DND-41 (cell line): ENCODE data around the gene DCTN2.

ENCODE experiments used
- ATAC-seq: fragments of 200-7000 bp; cut with Tn5 transposase; 3 replicates; pipeline ENCODE4 v1.9.1; 2021; ENCODE audit warnings: low read depth; ENCODE audit not compliant: insufficient read depth
- DNase-seq: peaks from one replicate; pipeline ENCODE4 v3.0.0-alpha.2; 2020
- H2AFZ ChIP-seq: 2 replicates; pipeline ENCODE4 v1.6.0; 2012; ENCODE audit warnings: low read depth, low read length
- H3K27ac ChIP-seq: 2 replicates; pipeline ENCODE4 v1.5.1; 2012; ENCODE audit warnings: low read length, inconsistent platforms
- H3K27me3 ChIP-seq: fragments of 200-600 bp; sonication (generic); 2 replicates; pipeline ENCODE4 v1.6.0; 2012; ENCODE audit warnings: low read length, mild to moderate bottlenecking, inconsistent platforms; ENCODE audit not compliant: insufficient read depth, poor library complexity
- H3K36me3 ChIP-seq: 2 replicates; pipeline ENCODE4 v1.5.1; 2012; ENCODE audit warnings: low read length, inconsistent platforms; ENCODE audit not compliant: insufficient read depth
- H3K4me1 ChIP-seq: 2 replicates; pipeline ENCODE4 v1.5.1; 2012; ENCODE audit warnings: mild to moderate bottlenecking, low read length; ENCODE audit not compliant: insufficient read depth
- H3K4me2 ChIP-seq: 2 replicates; pipeline ENCODE4 v1.6.0; 2012; ENCODE audit warnings: mild to moderate bottlenecking, moderate library complexity, low read length, inconsistent platforms; ENCODE audit not compliant: insufficient read depth
- H3K4me3 ChIP-seq, 2 experiments: fragments of 200-600 bp in 1 of 2; shearing (Covaris generic) in 1 of 2; 2 replicates each; pipeline ENCODE4 v1.5.1; 2012 to 2016; ENCODE audit warnings: inconsistent platforms in 2 of 2, low read length in 2 of 2, mild to moderate bottlenecking in 2 of 2, low read depth in 1 of 2, moderate library complexity in 1 of 2
- H3K79me2 ChIP-seq: 2 replicates; pipeline ENCODE4 v1.6.0; 2012; ENCODE audit warnings: low read length, inconsistent platforms; ENCODE audit not compliant: insufficient read depth
- H3K9ac ChIP-seq: 2 replicates; pipeline ENCODE4 v1.6.0; 2012; ENCODE audit warnings: low read depth, mild to moderate bottlenecking, inconsistent platforms, low read length, moderate library complexity
- H3K9me3 ChIP-seq: 2 replicates; pipeline ENCODE4 v1.5.1; 2012; ENCODE audit warnings: low read length, moderate library complexity, mild to moderate bottlenecking, inconsistent platforms; ENCODE audit not compliant: insufficient read depth, severe bottlenecking
- H4K20me1 ChIP-seq: 2 replicates; pipeline ENCODE4 v1.6.0; 2012; ENCODE audit warnings: low read length; ENCODE audit not compliant: insufficient read depth
- CTCF ChIP-seq: IDR thresholded peaks from 2 replicates; pipeline ENCODE4 v1.5.1; 2012; ENCODE audit warnings: borderline replicate concordance, low read length, moderate library complexity, mild to moderate bottlenecking; ENCODE audit not compliant: poor library complexity, severe bottlenecking; ENCODE audit errors: extremely low read depth
- EZH2 ChIP-seq: IDR thresholded peaks from 3 replicates; pipeline ENCODE4 v1.6.1; 2012; ENCODE audit warnings: borderline replicate concordance, low read depth, mild to moderate bottlenecking, moderate library complexity, low read length, inconsistent platforms; ENCODE audit not compliant: severe bottlenecking

DCTN2 gene

DNA sequence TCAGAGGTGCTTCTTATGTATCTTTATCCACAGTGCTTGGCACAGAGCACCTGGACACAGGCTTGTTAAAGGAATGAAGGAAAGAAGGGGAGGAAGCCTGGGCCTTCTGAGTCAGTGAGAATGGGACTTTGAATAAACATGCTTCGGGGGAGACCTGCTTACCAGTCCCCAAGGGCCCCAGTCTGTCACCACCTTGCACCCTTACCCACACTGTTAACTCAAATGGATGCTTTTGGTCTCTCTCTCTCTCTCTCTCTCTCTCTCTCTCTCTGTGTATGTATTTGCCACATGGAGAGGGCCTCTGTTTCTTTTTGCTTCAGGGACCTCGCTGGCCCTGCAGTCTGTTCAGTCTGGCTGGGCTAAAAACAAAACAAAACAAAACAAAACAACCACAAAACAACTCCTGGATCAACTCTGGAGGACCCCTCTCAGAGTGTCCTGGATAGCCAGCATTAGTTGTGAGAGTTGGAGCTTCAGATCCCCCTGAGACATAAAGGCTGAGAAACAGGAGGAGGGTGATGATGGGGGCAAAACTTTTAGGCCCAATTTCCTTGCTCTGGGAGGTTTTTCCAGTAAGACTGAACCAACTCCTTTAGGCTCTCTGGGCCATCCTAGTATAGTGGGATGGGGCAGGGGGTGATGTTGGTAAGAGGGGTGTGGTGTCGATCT is 4.8 kb upstream of the DCTN2 start:
- ATAC-seq (no peak), DNase-seq (no peak)
- Histone ChIP-seq H4K20me1 (no peaks in the 10 kb centered on the region), H3K27ac (no peak overlapping the region), H3K9me3 (no peaks in the 10 kb centered on the region), H3K4me1 (peaks cover 7% of the 10 kb centered on the region), H3K27me3 (peaks cover 31% of the 10 kb centered on the region), H3K4me3 (no peak overlapping the region), H2AFZ (peak overlapping the region; percentile 11; the same call in 1 of the 2 replicates), H3K36me3 (peaks cover 1% of the 10 kb centered on the region; the same call in 1 of the 2 replicates), H3K4me2 (no peak overlapping the region), H3K79me2 (peaks cover 2% of the 10 kb centered on the region), H3K9ac (no peak overlapping the region)
- TF ChIP-seq EZH2 (no peak), CTCF (no peak)

DNA sequence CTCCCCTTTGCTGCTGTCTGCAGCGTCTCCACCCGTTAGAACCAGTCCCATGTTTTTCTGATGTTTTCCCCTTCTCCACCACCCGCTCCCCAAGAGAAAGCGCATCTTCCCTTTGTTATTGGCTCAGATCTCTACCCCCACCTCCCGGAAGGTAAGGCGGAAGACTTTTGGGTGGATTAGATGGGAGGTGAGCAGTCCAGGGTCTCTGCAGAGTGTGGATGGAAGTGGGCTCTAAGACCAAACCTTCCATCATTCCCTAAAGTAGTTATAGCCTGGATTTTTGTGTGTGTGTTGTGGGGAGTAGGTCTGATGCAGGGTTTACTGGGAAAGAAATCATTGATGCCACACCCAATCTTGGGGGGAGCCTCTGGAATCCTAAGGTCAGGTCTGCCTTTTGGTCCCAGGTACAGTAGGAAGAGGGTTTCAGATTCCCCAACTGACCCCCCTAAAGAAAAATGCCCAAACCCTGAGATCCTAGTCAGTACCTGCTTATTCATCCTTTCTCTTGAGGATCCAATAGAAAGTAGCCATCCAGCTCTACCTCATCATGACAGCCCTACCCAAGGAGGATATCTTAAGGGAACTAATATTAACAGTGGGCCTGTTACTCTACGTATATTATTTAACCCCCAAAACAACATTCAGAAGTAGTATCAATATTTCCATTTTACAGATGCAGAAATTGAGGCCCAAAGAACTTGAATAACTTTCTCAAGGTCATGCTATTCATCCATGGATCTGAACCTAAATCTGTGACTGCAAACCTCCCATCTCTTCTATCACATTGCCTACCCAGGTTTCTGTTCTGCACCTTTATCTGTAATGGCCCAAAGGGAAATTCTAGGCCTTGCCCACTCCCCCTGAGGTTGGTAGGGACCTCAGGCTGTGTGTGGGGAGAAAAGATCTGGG is 3.9 kb upstream of the DCTN2 start:
- Histone ChIP-seq H3K9me3 (no peaks in the 10 kb centered on the region), H3K27me3 (peaks cover 31% of the 10 kb centered on the region), H3K79me2 (peaks cover 11% of the 10 kb centered on the region), H4K20me1 (peaks cover 6% of the 10 kb centered on the region; the same call in 1 of the 2 replicates), H3K4me2 (no peak overlapping the region), H3K27ac (no peak overlapping the region), H3K36me3 (peaks cover 5% of the 10 kb centered on the region; the same call in 1 of the 2 replicates), H3K9ac (no peak overlapping the region), H3K4me3 (no peak overlapping the region), H3K4me1 (peaks cover 13% of the 10 kb centered on the region), H2AFZ (no peak overlapping the region)
- DNase-seq, result no peak
- TF ChIP-seq CTCF (no peak), EZH2 (no peak)
- ATAC-seq, result no peak

DNA sequence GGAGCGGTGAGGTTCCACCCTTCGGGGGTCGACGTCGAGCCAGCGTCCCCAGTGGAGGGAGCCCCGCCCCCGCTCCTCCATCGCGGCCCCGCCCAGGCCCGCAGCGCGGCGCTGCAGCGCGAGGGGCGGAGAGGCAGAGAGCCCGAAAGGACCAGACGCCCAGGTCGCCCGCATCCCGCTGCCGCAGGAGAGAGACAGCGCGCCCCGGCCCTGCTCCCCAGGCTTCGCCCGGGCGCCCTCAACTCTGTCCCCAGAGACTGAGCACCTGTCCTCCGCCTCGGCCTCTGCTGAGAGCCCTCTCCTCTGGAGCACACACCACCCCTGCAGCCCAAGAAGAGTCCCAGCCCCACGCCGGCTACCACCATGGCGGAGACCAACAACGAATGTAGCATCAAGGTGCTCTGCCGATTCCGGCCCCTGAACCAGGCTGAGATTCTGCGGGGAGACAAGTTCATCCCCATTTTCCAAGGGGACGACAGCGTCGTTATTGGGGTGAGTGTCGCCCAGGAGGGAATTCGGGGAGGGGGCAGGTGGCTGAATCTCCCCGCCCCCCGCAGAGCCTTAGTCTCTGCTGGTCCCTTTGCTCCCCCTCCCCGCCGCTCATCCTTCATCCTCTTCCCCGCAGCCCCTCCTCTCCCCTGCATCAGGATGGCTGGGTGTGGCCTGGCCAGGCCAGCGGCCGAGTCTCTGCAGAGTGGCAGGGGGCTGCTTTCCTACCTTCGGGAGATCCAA is 3.1 kb upstream of the DCTN2 start, which contains the start of gene KIF5A:
Gene KIF5A, plus strand, starts transcription at position 136 of the 732 bp plus-strand sequence. Its CDS starts 228 bp downstream, at position 364.
- Histone ChIP-seq H3K4me2 (no peak within 1 kb of the TSS), H3K4me1 (peaks cover 21% of the 10 kb centered on the region), H3K27ac (no peak within 1 kb of the TSS), H4K20me1 (peaks cover 8% of the 10 kb centered on the region; the same call in 1 of the 2 replicates), H3K9me3 (no peaks in the 10 kb centered on the region), H3K9ac (no peak within 1 kb of the TSS), H3K36me3 (peaks cover 13% of the 10 kb centered on the region; the same call in 1 of the 2 replicates), H3K4me3 (no peak within 1 kb of the TSS), H3K27me3 (peaks cover 31% of the 10 kb centered on the region), H2AFZ (no peak within 1 kb of the TSS), H3K79me2 (peaks cover 19% of the 10 kb centered on the region)
- ATAC-seq, result no peak
- TF ChIP-seq CTCF (no peak), EZH2 (no peak)
- no peak for DNase-seq
